HG03457 (cell line): ENCODE results near the gene RAB27A.
"Not testable (repeated sequence)": the region's sequence is repeated elsewhere in the genome, so short reads cannot be mapped to it uniquely, and the experiment has no call there.

Experiments
- ATAC-seq: cut with Tn5 transposase; IDR thresholded peaks from one replicate; pipeline ENCODE4 v1.9.1; 2021; ENCODE audit warnings: moderate number of reproducible peaks; ENCODE audit not compliant: unreplicated experiment

The RAB27A gene

GRCh38 chr15:55253580-55253979 lies 36.0 kb downstream of the RAB27A start:
- no peak for ATAC-seq

- ATAC-seq: not testable (repeated sequence)
Measured at GRCh38 chr15:55252201-55252600, 37.4 kb downstream of the RAB27A start.

DNA sequence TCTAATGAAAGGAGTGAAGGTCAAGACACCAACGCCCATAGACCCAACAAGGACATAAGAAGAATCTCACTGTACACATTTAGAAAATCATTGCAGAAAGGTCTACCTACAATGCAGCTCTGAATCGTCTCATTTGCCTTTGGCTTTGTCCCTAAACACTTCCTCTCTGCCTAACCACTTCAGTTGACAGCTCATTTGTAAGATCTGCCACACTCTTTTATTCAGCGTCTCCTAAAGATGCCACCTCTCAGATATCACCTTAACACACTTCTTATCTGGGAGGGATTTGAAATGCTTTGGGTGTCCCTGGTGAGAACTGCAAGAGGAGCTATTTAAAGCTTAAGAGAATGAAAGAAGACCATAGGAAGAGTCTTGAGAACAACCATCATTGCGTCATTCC lies 38.7 kb downstream of the RAB27A start:
- no peak for ATAC-seq

- no peak for ATAC-seq
Measured at GRCh38 chr15:55250392-55250791, 39.2 kb downstream of the RAB27A start.

DNA sequence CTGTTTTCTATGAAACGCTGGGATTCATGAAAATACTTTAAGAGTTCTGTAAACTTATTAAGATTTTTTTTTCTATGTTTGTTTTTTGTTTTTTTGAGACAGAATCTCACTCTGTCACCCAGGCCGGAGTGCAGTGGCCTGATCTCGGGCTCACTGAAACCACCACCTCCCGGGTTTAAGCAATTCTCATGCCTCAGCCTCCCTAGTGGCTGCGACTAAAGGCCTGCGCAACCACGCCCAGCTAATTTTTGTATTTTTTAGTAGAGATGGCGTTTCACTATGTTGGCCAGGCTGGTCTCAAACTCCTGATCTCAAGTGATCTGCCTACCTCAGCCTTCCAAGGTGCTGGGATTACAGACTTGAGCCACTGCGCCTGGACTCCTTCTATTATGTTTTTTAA lies 39.7 kb downstream of the RAB27A start:
- ATAC-seq: not testable (repeated sequence)

DNA sequence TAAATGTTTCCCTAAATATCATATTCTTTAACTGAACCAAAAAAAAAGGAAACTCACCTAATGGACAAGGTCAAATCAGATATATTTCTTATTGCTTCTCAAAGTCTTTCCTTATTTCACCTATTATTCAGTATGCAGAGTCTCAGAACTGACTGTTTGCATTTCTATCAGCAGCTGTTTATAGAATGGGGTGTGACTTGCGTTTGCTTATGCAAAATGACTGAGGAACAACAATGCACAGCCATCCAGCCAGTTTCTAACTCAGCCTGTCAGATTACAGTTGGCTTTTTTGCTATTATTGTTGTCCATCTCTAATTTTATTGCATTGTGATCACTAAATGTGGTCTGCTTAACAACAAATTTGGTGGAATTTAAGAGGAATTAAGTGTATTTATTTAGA lies 40.7 kb downstream of the RAB27A start:
- no peak for ATAC-seq

GRCh38 chr15:55247766-55248427 lies 41.7 kb downstream of the RAB27A start:
- no peak for ATAC-seq

- no peak for ATAC-seq
Measured at GRCh38 chr15:55247311-55247710, 42.3 kb downstream of the RAB27A start.

DNA sequence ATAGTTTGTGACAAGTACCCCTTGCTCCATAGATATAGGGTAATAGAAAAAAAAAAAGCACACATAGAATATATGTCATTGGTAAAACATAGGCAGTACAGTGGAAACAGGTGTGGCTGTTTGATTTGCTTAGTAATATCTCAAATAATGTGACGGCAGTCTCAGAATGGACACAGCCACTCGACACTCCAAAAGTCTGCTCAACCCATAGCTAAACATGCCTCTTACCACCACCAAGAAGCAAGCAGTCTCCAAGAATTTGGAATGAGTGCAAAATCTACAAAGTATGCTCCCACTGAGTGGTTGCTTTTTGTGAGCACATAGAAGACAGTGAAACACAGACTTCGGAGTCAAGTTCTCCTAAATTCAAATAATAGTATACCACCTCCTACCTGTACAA lies 43.0 kb downstream of the RAB27A start:
- ATAC-seq: no peak

DNA sequence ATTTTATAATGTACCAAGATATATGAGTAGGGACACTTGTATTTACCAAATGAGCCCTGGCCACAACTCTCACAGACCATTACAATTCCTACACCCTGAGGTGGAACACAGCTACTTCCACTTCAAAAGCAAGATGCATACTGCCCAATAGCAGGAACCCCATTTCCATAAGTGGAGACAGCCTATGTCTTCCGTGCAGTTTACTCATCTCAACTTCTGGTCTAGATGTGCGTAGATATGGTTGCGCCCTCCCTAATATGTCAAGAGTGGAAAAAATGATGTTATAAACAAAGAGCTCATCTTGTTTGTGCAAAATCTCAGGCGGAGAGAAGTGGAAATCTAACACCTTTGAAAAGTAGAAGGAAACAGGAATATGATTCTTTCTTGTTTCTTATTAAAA lies 44.6 kb downstream of the RAB27A start:
- no peak for ATAC-seq

GRCh38 chr15:55241891-55242290 lies 47.7 kb downstream of the RAB27A start:
- ATAC-seq: no peak

- ATAC-seq: no peak
Measured at GRCh38 chr15:55241186-55241585, 48.4 kb downstream of the RAB27A start.

DNA sequence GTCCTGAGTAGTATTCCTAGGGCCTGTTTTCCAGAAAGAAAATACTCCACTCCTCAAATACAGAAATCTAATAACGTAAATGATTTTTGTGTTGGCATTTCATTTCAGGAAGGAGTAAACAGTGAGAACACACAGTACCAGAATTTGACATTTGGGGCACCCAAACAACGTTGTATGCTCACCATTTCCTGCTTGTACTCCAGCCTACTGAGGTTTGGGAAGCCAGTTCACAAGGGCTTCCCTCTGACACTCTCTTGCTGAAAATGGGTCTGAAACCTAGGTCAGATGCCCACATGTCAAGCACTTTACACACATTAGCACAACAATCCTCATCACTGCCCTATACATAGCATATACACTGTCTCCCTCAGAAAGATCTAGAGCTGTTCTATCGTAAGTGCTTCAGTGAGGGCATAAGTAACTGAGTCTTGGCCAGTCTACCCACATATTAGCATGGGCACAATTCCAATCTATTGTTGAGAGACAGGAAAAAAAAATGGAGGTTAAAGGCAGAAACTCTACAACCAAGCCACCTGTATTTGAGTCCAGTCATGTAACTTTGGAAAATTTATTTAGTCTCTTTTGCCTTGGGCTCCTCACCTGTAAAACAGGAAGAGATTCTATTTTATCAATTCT lies 49.4 kb downstream of the RAB27A start:
- no peak for ATAC-seq

DNA sequence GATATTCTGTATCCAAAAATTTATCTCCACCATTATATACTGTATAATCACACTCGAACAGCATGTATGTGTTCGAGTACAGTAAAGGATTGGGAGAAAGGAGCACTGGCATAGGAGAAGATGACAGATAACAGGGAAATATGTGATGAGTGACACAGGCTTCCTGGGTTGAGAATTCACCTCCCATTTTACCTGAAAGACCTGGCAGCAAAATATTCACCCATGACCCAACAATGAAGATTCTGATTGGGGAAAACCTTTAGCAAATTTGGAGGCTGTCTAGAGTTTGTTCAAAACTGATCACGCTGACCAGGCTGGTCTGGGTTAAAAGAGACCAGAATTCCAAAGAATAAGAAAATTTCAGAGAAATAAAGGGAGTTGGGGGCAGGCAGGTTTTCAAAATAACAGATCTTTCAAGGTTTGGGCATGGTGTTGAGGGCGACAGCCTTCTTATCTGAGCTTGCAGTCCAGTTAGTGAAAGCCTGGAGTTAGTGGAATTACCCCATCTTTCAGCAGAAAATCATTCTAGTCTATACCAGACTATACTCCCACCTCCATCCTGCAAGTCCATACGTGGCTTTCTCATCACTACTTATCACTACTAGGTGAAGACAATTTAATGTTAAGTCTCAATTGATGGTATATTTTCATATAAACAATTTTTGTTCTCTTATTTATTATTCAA lies 50.0 kb downstream of the RAB27A start:
- no peak for ATAC-seq

DNA sequence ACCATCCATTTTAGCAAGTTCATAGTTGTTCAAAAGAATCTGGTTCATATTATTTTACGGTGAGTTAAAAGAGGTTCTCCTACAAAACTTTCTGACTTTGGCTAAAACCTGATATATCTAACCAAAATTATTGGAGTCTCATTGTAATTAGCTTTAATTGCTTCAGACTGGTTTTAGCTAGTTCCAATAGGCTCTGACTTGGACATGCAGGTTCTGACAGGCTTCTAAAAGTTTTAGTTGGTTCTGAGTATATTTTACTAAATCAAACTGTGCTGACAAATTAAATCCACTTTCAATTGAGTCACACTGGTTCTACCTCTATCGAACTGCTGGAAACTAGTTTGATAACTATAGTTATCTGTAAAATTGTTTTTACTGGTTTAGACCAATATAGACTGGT lies 50.7 kb downstream of the RAB27A start:
- no peak for ATAC-seq

DNA sequence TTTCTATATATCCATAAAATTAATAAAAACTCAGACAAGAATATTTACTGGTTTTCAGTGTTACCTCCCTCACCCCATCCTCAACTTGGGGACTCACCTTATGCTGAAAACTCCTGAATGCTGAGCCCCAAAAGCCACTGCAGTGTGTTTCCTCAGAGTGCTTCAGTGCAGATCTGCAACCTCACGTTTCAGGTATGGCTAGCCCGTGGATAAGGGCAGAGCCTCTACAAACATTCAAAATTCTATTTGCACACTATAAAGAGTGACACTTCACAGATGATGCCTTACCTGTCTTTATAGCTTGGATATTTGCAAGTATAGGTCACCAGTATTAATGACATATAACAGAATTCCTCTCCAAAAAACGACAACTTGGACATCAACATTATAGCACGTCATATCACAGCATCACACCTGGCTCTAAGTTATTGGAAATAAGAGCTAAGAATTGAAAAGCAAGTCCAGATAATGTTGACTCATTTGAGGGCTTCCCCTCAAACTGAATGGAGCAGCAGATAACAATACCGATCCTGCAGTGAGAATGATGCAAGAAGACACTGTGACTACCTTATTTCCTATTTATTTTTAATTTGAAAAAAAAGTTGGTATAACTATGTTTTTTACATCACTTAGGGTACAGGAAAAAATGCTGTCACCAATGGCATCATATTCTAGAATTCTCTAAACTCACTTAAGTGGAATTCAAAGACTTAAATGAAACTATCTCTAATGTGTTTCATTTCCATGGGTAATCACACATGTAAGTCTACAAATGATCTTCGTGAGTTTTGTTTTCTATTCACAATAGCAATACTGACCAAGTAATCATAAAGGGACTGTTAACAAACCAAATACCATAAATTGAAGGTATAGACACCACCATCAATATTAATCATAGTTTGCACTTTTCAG lies 52.1 kb downstream of the RAB27A start:
- no peak for ATAC-seq

DNA sequence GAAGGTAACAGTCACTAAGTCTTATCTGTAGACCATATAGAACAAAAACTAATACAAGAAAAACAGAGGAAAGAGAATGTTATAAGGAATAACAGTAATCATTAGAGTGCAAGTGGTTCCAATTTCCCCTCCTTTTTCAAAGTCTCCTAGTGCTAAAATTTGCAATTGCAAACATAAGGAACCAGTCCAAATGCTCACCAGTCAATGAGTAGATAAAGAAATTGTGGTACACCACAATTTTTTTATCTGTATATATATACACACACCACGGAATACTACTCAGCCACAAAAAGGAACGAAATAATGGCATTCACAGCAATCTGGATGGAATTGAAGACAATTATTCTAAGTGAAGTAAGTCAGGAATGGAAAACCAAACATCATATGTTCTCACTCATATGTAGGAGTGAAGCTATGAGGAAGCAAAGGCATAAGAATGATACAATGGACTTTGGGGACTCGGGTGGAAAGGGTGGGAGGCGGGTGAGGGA lies 54.0 kb downstream of the RAB27A start:
- no peak for ATAC-seq

GRCh38 chr15:55234800-55235104 lies 54.9 kb downstream of the RAB27A start:
- no peak for ATAC-seq

DNA sequence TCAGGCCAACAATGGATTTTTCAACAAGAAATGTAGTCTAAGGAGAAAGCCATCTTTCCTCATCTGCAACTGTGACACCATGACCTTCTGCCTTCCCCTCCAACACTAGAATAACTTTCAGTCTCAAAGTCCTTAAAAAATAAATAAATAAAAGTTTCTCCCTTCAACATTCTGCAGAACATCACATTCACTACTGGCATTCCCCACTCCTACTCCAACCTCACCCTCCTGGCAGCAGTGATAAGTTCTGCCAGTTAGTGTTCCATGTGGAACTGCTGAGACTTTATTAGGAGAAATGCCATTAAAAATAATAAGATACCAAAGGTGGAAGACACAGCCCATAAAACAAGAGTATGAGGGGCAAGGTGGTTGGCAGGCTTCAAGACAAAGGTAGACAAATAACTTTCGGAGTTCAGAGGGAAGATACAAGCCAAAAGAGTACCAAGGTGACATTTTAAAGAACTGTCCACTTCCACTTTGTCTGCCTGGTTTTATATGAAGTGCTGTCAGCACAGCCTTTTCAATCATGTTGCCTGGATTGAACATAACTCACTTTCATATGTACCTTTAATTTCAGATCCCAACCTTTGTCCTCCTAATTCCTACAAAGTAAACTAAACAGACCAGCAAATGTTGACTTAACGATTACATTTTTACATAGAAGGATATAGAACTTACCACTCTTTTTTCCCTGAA lies 55.4 kb downstream of the RAB27A start:
- ATAC-seq: no peak

- no peak for ATAC-seq
Measured at GRCh38 chr15:55231455-55231854, 58.2 kb downstream of the RAB27A start.

DNA sequence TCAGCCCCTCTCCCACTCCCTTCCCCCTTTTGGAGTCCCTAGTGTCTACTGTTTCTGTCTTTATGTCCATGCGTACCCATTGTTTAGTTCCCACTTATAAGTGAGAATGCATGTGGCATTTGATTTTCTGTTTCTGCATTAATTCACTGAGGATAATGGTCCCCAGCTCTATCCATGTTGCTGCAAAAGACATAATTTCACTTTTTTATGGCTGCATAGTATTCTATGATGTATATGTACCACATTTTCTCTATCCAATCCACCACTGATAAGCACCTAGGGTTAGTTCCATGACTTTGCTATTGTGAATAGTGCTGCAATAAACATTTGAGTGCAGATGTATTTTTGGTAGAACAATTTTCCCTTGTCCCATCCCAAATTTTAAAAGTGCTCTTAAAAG lies 58.7 kb downstream of the RAB27A start:
- no peak for ATAC-seq
